ENCODE results near the gene HOXD3.

The HOXD3 gene

DNA sequence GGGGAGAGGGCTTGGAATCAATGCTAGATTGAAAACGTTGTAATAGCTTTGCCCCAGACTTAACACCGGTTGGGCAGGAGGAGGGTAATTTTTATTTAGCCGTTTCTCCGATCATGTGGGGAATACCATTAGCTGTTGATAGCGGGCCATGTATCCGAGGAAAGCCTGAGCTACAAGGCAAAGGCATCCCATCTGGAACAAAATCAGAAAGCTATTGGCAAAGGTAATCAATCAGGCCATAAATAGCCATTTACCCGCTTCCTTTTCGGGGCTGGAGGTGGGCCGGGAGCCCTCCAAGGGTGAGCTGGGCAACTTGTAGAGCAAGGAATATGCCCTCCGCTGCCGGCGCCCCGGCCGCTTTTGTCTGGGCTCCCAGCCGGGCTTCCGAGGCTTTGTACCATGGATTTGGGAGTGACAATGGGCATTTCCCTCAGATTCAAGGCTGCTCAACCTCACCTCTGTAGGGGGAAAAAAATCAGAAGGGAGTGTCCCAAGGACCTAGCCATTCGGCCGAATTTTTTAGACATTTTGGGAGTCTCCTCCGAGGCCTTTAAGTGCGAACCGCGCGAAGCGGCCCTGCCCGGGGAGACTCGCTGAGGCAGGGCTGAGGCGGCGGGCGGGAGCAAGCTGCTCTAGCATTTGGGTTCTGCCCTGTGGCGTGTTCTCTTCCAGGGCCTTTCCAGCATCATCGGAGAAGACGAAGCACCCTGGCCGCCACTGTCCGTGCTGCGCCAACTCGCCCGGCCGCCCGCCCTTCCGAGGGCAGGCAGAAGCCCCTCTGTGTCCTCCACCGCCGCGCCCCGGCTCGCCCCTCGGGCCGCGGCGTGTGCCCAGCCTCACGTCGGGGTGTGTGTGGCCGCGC is 35.7 kb upstream of the HOXD3 start:
- no peak for DNase-seq (ENCODE audit: low read depth, low spot score)

DNA sequence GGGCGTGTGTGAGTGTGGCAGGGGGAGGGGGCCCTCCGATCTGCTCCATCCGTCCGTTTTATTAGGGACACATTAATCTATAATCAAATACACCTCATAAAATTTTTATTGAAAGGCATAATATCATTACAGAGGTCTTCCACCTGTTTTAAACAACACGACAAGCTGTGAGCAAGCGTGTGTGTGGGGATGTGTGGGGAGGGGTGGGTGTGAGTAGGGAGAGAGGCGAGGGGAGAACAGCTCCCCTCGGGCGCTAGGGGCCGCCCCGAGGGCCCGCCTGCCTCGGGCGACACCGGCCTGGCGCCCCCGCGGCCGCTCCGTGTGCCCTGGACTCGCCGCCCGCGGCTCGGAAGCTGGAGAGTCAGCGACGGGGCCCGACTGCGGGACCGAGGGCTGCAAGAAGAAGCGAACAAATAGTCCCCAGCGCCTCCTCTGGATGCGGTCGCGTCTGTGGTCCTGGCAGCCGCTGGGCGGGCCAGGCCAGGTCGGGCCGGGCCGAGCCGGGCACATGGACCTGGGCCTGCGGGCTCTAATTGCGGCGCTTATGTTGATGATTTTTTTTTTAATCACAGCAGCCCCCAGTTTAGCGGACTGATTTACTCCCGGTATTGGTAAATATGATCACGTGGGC is 34.9 kb upstream of the HOXD3 start:
- no peak for DNase-seq (ENCODE audit: low read depth, low spot score)

DNA sequence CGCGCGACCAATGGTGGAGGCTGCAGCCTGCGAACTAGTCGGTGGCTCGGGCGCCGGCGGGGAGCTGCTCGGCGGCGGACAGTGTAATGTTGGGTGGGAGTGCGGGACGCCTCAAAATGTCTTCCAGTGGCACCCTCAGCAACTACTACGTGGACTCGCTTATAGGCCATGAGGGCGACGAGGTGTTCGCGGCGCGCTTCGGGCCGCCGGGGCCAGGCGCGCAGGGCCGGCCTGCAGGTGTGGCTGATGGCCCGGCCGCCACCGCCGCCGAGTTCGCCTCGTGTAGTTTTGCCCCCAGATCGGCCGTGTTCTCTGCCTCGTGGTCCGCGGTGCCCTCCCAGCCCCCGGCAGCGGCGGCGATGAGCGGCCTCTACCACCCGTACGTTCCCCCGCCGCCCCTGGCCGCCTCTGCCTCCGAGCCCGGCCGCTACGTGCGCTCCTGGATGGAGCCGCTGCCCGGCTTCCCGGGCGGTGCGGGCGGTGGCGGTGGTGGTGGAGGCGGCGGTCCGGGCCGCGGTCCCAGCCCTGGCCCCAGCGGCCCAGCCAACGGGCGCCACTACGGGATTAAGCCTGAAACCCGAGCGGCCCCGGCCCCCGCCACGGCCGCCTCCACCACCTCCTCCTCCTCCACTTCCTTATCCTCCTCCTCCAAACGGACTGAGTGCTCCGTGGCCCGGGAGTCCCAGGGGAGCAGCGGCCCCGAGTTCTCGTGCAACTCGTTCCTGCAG is 34.3 kb upstream of the HOXD3 start, which contains the start of gene HOXD9:
HOXD9 (plus strand) TSS at position 37 of the 728 bp plus-strand sequence; CDS start at position 87, 50 bp downstream.
- DNase-seq (ENCODE audit: low read depth, low spot score), result no peak

DNA sequence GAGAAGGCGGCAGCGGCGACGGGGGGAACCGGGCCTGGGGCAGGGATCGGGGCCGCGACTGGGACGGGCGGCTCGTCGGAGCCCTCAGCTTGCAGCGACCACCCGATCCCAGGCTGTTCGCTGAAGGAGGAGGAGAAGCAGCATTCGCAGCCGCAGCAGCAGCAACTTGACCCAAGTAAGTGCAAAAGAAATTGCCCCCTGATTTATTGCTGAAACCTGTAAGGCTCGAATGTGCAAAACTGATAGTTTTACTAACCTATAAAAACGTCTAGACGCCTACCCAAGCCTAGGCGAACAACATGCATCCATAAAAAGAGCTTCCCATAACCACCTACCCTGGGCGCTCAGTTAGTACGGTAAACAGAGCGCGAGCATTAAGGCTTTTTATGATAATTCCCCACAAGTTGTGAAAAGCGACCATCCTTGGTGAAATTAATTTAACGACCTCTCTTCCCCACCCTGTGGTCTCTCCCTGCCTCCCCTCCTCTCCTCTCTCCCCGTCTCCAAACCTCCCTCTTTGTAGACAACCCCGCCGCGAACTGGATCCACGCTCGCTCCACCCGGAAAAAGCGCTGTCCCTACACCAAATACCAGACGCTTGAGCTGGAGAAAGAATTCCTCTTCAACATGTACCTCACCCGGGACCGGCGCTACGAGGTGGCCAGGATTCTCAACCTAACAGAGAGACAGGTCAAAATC is 33.5 kb upstream of the HOXD3 start:
- DNase-seq (ENCODE audit: low read depth, low spot score), result no peak

DNA sequence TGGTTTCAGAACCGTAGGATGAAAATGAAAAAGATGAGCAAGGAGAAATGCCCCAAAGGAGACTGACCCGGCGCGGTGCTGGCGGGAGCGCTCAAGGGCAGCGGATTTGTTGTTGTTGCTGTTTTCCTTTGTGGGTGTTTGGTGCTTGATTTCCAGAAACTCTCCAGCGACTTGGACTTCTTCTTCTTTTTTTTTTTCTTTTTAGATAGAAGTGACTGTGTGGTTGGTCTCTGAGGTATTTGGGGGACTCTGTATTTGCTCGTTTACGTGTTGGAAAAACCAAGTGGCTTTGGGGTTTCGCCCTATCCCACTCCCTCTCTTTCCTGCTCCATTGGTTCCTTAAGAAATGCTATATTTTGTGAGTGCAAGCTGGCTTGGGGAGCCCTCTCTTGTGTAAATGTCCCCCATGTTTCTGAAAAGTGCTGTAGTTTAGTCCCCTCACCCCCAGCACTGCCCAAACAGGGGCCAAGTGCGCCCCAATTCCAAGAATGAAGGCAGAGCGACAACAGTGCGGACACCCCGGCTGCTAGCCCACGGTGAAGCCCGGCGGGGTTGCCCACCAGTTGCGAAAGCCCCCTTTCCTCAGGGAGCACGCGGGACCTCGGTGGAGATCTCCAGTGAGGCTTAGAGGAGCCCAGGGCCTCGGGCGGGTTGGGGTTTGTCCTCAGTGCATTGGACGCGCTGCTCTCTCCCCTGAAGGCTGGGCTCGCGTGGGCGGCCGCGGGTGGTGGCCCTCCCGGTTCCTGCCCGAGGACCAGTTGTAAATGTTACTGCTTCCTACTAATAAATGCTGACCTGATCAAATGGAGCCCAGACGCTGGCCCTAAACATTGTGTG is 32.8 kb upstream of the HOXD3 start:
- DNase-seq (ENCODE audit: low read depth, low spot score), result no peak

DNA sequence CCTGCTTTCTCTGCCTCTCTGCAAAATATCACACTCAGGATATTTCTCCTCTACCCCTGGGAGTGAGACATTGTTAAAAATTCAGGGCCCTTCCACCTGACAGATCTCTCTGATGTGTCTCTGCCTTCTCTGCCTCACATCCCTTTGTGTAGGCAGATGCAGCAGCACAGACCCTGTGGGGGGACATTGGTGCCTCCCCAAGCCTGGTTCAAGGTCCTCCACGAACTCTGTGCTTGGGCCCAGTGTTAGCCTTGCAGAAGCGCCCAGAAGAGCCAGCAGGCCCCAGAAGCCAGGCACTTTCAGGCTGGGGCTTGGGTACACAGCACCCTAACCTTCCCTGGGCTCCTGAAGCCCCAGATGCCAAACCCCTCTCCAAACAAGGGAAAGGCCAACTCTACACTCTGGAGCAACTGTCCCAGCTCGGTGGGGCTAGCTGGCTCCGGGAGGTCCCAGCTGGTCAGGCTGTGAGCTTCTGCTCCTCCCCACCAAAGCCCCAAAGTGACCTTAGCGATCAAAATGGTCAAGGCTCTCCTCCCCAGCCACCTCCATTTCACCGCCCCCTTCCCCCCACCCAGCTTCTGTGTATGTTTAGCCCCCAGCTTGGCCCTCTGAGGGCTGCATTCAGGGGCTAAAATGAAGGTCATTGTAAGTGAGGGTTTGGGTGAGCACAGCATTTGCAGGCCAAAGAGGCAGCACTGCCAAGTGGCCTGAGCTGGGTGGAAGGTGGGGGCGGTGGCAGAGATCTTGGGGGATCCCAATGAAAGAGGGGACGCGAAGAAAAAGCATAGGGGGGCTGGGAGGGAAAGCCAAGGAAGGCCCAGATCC is 31.9 kb upstream of the HOXD3 start:
- DNase-seq (ENCODE audit: low read depth, low spot score), result no peak

DNA sequence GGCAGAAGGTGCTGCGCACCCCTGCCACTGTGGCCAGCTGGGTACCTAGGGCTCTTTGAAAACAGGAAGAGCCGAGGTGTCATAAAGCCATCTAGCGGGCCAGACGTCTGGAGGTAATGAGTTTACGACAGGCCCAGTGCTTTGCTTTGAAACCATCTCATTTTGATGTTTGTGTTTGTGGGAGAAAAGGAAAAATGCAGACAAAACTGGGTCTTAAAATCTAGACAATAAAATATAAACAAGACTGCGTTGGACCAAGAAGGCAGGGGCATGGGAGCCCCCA is 31.4 kb upstream of the HOXD3 start:
- no peak for DNase-seq (ENCODE audit: low read depth, low spot score)

DNA sequence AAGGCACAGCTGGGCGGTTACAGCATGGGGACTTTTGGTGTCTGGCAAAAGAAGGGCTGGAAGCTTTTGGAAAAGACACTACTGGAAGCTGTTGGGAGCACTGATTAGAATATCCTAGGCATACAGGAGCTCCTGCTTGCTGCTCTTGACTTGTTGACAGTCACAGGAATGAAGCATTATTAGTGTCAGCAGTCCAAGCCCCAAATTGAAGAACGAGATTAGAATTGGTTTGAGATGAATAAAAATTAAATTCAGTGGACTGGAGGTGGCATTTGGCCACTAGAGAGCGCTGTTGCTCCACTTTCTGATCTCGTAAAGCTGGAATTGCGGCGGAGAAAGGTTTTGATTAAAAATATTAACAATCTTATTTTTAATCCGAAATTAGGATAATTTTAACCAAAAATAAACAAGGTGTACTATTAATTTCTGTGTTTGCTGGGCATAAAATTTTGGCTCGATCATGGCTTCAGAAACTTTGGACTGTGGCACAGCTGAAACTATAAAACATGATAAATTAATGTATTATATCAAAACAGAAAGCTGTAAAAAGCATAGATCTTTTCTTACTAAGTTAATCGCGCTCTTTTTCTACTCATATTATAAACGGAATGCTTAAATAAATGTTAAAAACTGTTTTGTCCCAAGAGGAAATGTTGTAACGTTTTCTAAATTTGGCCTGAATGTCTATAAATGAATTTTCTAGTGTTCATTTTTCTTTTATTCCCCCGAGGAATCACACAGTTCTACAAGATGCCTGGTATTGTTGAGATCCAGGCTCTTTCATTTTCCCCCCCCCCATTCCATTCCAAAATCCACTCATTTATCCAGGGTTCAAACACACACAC is 30.0 kb upstream of the HOXD3 start:
- DNase-seq (ENCODE audit: low read depth, low spot score), result no peak

DNA sequence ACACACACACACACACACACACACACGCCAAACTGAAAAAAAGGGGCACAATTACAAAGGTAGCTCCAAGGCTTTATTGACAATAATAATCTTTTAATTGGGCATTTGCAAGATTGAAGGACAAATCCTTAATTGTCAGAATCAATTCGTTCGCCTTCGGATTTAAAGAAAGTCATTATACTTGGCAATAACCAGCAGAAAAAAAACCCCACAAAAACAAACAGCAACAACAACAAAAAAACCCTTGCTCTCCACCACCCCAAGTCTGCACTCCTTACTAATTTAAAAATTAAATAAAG is 29.4 kb upstream of the HOXD3 start:
- DNase-seq (ENCODE audit: low read depth, low spot score), result no peak

DNA sequence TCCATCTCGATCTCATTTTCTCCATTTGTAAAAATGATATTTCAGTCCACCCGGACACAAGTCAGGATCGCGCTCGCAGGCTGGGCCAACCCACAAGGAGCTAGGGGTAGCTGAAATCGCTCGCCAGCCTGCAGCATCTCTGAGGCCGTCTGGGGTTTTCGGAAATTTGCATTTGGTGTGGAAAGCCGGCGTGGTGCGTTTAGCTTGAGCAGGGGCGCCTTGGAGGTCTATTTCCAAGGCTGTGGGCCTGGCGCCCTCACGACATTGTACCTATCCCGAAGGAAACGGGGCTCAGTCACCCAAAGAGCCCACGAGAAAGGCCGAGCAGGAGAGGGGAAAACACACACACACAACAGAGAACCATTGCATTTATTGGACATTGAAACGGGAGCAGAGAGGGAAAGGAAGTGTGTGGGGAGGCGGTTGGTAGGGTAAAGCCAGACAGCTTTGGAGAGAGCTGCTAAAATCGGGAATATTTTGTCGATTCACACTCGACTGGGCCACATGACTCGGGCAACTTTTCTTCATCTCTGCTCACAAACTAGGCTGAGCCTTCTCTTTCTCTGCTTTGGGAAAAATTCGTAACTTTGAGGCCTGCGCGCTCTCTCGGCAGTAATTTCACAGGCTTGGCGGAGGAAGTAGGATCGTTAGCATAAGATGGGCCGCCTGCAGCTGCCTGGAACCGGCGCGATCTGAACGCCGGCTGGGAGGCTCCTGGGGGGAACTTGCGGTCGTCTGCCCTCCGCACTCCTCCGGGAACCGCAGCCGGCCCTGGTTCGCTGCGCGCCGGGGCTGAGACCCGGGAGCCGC is 28.7 kb upstream of the HOXD3 start:
- no peak for DNase-seq (ENCODE audit: low read depth, low spot score)

DNA sequence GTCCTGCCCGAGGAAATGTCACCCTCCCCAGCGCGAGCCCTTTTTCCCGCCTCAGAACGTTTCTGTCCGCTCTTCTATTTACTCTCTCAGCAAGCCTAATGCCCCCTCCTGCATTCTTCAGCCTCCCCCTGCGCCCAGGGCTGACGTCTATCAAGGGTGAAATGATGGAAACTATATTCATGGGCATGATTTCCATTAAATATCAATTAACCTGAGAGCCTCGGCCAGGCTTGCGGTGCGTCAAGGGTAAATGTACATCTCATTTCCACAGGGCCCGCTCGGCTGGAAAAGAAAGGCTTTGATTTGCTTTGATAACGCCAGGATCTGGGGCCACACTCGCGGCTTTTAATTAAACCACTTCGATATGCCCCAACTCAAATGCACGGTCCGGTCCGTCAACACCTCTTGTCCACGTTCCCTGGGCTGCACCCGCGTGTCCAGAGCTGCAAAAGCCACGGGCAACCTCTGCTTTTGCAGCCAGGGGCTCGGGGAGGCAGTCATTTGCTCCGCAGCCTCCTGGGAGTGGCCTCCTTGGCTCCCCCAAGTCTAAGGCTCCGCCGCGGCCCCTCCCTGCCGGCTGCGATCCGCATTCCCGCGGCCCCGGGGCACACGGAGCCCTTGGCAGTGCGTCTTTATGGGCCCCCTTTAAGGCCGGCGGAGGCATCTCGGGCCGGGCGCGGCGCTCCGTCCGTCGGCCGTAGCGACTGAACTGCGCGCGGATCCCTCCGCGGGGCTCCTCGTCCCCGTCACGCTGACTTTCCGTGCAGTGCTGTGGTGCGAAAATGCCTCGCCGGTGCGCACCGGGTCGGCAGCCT is 27.9 kb upstream of the HOXD3 start, which contains the start of gene HOXD8:
HOXD8 (plus strand) TSS at position 724 of the 815 bp plus-strand sequence. CDS start 662 bp downstream, outside the sequence.
- no peak for DNase-seq (ENCODE audit: low read depth, low spot score)

DNA sequence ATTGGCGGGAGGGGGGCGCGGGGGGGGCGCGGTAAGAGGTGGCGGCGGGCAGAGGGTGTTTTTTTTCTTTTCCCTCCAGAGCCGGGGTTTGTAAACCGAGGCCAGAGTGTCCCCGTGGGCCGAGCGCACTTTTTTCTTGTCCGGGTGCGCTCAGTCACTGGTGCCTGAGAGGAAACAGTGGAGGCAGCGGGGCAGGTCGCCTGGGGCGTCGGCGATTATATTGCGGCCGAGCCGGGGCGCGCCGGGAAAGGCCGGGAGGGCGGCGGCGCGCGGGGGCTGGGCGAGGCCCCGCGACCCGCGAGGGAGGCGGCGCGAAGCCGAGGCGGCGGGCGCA is 27.3 kb upstream of the HOXD3 start:
- DNase-seq (ENCODE audit: low read depth, low spot score), result no peak

DNA sequence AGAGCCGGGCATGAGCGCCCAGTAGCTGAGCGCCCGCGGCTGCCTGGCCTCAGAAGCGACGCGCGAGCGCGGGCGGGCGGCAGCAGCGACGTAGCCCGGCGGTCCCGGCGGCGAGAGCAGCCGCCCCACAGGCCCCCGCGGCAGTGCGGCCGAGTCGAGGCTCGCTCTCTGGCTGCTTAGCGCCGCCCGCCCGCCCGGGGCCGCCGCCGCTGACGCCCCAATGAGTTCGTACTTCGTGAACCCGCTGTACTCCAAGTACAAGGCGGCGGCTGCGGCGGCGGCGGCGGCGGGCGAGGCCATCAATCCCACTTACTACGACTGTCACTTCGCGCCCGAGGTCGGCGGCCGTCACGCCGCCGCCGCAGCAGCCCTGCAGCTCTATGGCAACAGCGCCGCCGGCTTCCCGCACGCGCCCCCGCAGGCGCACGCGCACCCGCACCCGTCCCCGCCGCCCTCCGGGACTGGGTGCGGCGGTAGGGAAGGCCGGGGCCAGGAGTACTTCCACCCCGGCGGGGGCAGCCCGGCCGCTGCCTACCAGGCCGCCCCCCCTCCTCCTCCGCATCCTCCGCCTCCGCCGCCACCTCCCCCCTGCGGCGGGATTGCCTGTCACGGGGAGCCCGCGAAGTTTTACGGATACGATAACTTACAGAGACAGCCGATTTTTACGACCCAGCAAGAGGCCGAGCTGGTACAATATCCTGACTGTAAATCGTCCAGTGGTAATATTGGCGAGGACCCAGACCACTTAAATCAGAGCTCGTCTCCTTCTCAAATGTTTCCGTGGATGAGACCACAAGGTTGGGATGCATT is 26.8 kb upstream of the HOXD3 start:
- no peak for DNase-seq (ENCODE audit: low read depth, low spot score)

DNA sequence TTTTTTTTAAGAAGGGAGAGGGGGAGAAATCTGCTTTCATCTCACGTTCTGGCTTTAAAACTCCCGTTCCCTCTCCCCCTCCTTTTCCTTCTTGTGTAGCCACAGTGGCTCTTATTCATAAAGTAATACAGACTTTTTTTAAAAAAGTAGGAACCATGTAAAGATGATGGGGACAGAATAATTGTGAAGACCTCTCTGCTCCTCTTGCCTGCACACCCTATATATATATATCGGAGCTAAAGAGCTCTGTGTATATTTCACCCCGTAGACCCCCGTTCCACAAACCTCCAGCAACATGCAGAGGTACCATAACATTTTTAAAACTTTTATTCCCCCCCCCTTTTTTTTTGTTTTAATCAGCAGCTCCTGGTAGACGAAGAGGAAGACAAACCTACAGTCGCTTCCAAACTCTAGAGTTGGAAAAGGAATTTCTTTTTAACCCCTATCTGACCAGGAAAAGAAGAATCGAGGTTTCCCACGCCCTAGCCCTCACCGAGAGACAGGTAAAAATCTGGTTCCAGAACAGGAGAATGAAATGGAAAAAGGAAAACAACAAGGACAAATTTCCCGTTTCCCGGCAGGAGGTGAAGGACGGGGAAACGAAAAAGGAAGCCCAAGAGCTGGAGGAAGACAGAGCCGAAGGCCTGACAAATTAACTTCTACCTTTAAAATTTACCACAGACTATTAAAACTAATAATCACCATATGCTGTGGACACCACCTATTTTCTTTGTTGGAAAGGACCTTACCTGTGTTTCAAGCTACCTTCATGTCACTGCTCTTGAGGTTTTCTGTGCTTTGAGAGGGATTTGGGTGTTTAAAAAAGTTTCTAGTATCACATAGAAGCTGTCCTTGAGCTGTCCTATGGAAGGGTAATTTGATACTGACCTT is 25.9 kb upstream of the HOXD3 start:
- no peak for DNase-seq (ENCODE audit: low read depth, low spot score)

DNA sequence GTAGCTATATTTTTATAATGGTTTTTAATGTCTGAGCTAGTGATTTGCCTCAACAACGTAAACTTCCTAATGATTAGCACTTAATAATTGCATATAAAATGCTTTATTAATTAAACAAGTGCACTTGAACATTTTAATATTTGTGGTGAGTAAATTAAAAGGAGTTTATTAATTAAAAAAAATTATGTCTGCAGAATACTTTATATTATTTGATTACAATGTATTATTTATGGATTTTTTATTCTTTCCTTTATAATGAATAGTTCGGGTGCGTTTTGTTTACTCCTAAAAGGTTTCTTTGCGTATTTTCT is 25.3 kb upstream of the HOXD3 start:
- DNase-seq (ENCODE audit: low read depth, low spot score), result no peak

All from iPS DF 19.7 (cell line).